ENCODE results near the gene DNAAF1. TPM values are rescaled to one million over a fixed set of nuclear protein-coding genes. Genes with fewer than 3 reads are reported as not detected.

Gene DNAAF1
- total RNA-seq, 1 donor from 2014 or later, result not detected

- Mint-ChIP-seq H3K36me3 (ENCODE audit: unreplicated experiment) (peaks cover 15% of the 10 kb centered on the region), H3K4me3 (ENCODE audit: unreplicated experiment) (no peak overlapping the region), H3K9me3 (ENCODE audit: unreplicated experiment) (no peaks in the 10 kb centered on the region), H3K27ac (ENCODE audit: unreplicated experiment) (no peak overlapping the region), H3K4me1 (ENCODE audit: unreplicated experiment) (no peaks in the 10 kb centered on the region), H3K27me3 (ENCODE audit: unreplicated experiment) (no peaks in the 10 kb centered on the region)
- TF ChIP-seq, protein P1, sequence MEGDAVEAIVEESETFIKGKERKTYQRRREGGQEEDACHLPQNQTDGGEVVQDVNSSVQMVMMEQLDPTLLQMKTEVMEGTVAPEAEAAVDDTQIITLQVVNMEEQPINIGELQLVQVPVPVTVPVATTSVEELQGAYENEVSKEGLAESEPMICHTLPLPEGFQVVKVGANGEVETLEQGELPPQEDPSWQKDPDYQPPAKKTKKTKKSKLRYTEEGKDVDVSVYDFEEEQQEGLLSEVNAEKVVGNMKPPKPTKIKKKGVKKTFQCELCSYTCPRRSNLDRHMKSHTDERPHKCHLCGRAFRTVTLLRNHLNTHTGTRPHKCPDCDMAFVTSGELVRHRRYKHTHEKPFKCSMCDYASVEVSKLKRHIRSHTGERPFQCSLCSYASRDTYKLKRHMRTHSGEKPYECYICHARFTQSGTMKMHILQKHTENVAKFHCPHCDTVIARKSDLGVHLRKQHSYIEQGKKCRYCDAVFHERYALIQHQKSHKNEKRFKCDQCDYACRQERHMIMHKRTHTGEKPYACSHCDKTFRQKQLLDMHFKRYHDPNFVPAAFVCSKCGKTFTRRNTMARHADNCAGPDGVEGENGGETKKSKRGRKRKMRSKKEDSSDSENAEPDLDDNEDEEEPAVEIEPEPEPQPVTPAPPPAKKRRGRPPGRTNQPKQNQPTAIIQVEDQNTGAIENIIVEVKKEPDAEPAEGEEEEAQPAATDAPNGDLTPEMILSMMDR (IDR thresholded peaks at IDR 0.05), result no peak
- DNase-seq (ENCODE audit: extremely low spot score, unreplicated experiment), result no peak
These were observed 20.6 kb upstream of the DNAAF1 start for GRCh38 chr16:84124257-84125073.

DNA sequence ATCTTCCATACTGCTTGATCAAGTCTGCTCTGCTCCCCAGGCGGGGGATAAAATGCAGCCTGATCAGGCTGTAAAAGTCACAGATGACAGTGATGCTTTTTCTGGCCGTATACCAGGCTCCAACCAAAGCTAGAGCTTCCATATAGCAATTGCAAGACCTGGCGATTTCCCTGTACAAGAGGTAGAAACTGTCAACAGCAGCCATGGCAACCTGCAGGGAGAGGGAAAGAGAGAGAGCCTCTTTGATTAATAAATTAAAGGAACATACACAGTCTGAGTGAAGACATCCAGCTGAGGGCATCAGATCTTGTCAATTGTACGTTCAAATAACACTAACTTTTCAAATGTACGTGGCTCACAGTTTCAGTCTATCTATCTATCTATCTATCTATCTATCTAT is 14.0 kb upstream of the DNAAF1 start:
- DNase-seq (ENCODE audit: extremely low spot score, unreplicated experiment), result no peak
- no peak overlapping the region for H3K4me3 Mint-ChIP-seq (ENCODE audit: unreplicated experiment)
- no peak overlapping the region for H3K27ac Mint-ChIP-seq (ENCODE audit: unreplicated experiment)
- H3K4me1 Mint-ChIP-seq (ENCODE audit: unreplicated experiment), result peaks cover 14% of the 10 kb centered on the region
- peaks cover 13% of the 10 kb centered on the region for H3K36me3 Mint-ChIP-seq (ENCODE audit: unreplicated experiment)
- no peaks in the 10 kb centered on the region for H3K9me3 Mint-ChIP-seq (ENCODE audit: unreplicated experiment)
- no peaks in the 10 kb centered on the region for H3K27me3 Mint-ChIP-seq (ENCODE audit: unreplicated experiment)
- TF ChIP-seq, protein P1 (IDR thresholded peaks at IDR 0.05), result no peak

DNA sequence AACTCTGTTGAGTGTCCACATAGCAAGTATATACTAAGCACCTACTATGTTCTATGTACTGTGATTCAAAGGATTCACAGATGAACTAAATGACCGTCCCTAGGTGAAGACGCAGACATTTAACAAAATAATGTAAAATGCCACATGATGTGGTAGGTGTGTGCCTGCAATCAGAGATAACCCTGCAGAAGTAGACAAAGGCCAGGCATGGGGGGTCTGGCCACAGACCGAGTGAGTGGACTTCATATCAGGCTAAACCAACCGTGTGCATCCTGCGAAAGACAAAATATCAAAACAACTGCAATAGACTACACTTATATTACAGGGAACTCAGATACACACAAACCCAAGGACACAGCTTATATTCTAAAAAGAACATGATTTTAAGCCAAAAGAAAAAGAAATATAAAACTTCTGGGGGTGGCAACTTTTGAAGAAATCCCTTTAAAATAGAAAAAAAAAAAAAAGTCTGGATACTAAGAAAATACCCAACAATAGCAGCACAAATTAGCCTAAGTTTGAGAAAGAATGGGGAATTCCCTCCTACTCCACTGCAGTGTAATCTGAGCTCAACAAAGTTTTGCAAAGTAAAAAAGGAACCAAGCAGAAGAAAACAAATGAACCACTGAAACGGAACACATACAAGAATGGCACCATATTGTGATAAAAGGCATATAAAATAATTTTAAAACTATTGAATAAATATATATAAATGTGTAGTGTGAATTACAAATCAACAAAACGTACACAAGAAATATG is 12.4 kb upstream of the DNAAF1 start:
- no peak overlapping the region for H3K4me3 Mint-ChIP-seq (ENCODE audit: unreplicated experiment)
- no peak for DNase-seq (ENCODE audit: extremely low spot score, unreplicated experiment)
- H3K36me3 Mint-ChIP-seq (ENCODE audit: unreplicated experiment), result peaks cover 12% of the 10 kb centered on the region
- no peak overlapping the region for H3K27ac Mint-ChIP-seq (ENCODE audit: unreplicated experiment)
- TF ChIP-seq, protein P1 (IDR thresholded peaks at IDR 0.05), result no peak
- no peaks in the 10 kb centered on the region for H3K27me3 Mint-ChIP-seq (ENCODE audit: unreplicated experiment)
- peaks cover 20% of the 10 kb centered on the region for H3K4me1 Mint-ChIP-seq (ENCODE audit: unreplicated experiment)
- H3K9me3 Mint-ChIP-seq (ENCODE audit: unreplicated experiment), result no peaks in the 10 kb centered on the region

GRCh38 chr16:84136331-84137125 is 8.6 kb upstream of the DNAAF1 start:
- Mint-ChIP-seq H3K36me3 (ENCODE audit: unreplicated experiment) (no peaks in the 10 kb centered on the region), H3K27ac (ENCODE audit: unreplicated experiment) (no peak overlapping the region), H3K9me3 (ENCODE audit: unreplicated experiment) (no peaks in the 10 kb centered on the region), H3K27me3 (ENCODE audit: unreplicated experiment) (no peaks in the 10 kb centered on the region), H3K4me1 (ENCODE audit: unreplicated experiment) (peaks cover 31% of the 10 kb centered on the region), H3K4me3 (ENCODE audit: unreplicated experiment) (no peak overlapping the region)
- no peak for DNase-seq (ENCODE audit: extremely low spot score, unreplicated experiment)
- TF ChIP-seq, protein P1 (IDR thresholded peaks at IDR 0.05), result no peak
